K562 (cell line): ENCODE results near the gene TMC1.

Source experiments
- CREM ChIP-seq: IDR thresholded peaks from 2 replicates; pipeline ENCODE4 v1.6.1; 2014; ENCODE audit warnings: antibody characterized with exemption, low read depth
- CTCF ChIP-seq, 3 experiments: IDR thresholded peaks in 2 of 3; conservative IDR thresholded peaks in 1 of 3; 2 replicates each; pipeline ENCODE4 v1.5.1; 2011 to 2012; ENCODE audit warnings: low read length in 3 of 3, mild to moderate bottlenecking in 3 of 3, control low read depth in 2 of 3, improper control_type of control experiment in 1 of 3, inconsistent platforms in 1 of 3, low read depth in 1 of 3, mixed read lengths in 1 of 3, moderate library complexity in 1 of 3; ENCODE audit not compliant: insufficient read depth in 2 of 3
- ELF1 ChIP-seq: fragments of 200-800 bp; sonication (Bioruptor generic); IDR thresholded peaks from 2 replicates; pipeline ENCODE4 v1.6.1; 2016; ENCODE audit warnings: missing genetic modification characterization, missing compliant biosample characterization
- EZH2 ChIP-seq: IDR thresholded peaks from 2 replicates; pipeline ENCODE4 v1.6.1; 2012; ENCODE audit warnings: low read depth, mild to moderate bottlenecking, inconsistent platforms, low read length, borderline replicate concordance
- MYC ChIP-seq, 2 experiments: fragments of 250-450 bp in 1 of 2; sonication (Bioruptor Pico) in 1 of 2; IDR thresholded peaks; 2 replicates each; pipeline versions ENCODE4 v1.5.1 to v1.6.1; 2012 to 2021; ENCODE audit warnings: low read depth in 2 of 2, borderline replicate concordance in 1 of 2, improper control_type of control experiment in 1 of 2, low read length in 1 of 2, mild to moderate bottlenecking in 1 of 2, moderate library complexity in 1 of 2
- POLR2AphosphoS2 ChIP-seq: IDR thresholded peaks from 2 replicates; pipeline ENCODE4 v1.6.1; 2012; ENCODE audit warnings: low read length, improper control_type of control experiment
- PRDM10 ChIP-seq: fragments of 450-650 bp; IDR thresholded peaks from 2 replicates; pipeline ENCODE4 v1.6.1; 2018; ENCODE audit not compliant: partially characterized antibody
- TCF7L2 ChIP-seq: fragments of 150-350 bp; IDR thresholded peaks from 2 replicates; pipeline ENCODE4 v1.6.1; 2016; ENCODE audit warnings: low read depth, mild to moderate bottlenecking, low read length, moderate library complexity
- ZBTB7A ChIP-seq: IDR thresholded peaks from 2 replicates; pipeline ENCODE4 v1.6.1; 2011; ENCODE audit warnings: low read depth, mild to moderate bottlenecking, low read length, moderate library complexity, borderline replicate concordance; ENCODE audit not compliant: control insufficient read depth
- ZFP30 ChIP-seq: fragments of 250-450 bp; sonication (Bioruptor Pico); IDR thresholded peaks from 2 replicates; pipeline ENCODE4 v1.8.0; 2022; ENCODE audit warnings: moderate library complexity, mild to moderate bottlenecking, inconsistent platforms, borderline replicate concordance
- ZNF518B ChIP-seq: fragments of 250-450 bp; sonication (Bioruptor Pico); IDR thresholded peaks from 2 replicates; pipeline ENCODE4 v1.5.0; 2021; ENCODE audit warnings: mild to moderate bottlenecking, moderate library complexity
- ZNF717 ChIP-seq: fragments of 250-450 bp; sonication (Bioruptor Pico); IDR thresholded peaks from 2 replicates; pipeline ENCODE4 v1.5.0; 2021
- ZNF75A ChIP-seq: fragments of 450-650 bp; formaldehyde crosslinking; IDR thresholded peaks from 2 replicates; pipeline ENCODE4 v1.4.0; 2020; ENCODE audit warnings: mild to moderate bottlenecking

DNA sequence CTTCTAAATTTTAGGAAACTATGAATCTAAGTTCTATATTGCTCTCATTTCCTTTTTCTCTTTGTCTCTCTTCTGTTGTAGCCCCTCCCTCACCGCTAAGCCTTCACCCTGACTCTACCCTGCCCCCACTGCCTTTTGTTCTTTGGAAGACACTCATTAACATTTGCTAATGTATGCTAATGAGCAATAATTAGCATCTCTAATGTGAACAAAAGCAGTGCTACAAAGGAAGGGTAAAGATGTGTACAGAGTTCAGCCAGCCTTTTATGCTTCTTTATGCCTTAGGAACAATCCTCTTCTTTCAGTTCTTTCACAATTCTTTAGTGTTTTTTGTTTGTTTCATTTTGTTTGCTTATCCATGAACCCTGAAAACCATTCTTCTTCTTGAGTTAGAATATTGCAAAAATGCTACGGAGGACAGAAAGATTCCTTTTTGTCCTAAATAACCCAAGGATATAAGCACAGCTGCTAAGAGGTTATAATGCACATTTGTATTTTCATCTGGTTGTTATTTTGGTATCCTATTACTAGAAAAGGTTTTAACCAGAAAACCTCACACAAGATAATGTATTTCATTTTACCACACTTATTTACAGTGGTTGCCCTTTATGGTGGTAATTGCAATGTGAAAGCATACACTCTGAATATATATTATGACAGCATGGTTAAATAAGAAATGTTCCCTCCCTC lies 159.3 kb downstream of the TMC1 start:
- TF ChIP-seq ZBTB7A (no peak), POLR2AphosphoS2 (no peak), ZNF717 (CRISPR knock-in tag) (no peak), CREM (no peak), MYC (IDR thresholded peaks at IDR 0.05; ENCODE audit: low read depth, low read length) (no peak), MYC (CRISPR knock-in tag; IDR thresholded peaks at IDR 0.05; ENCODE audit: borderline replicate concordance, low read depth) (no peak), ELF1 (tag) (no peak), ZNF518B (CRISPR knock-in tag) (no peak), ZFP30 (CRISPR knock-in tag) (no peak), TCF7L2 (no peak), CTCF (IDR thresholded peaks at IDR 0.05 in 2 of 3, conservative IDR thresholded peaks at IDR 0.05 in 1 of 3; ENCODE audit: insufficient read depth in 2 of 3, low read depth in 1 of 3, low read length in 3 of 3) (no peak), PRDM10 (no peak), EZH2 (no peak), ZNF75A (CRISPR knock-in tag) (no peak)
